Vein endothelial cell (primary cell): ENCODE measurements around the gene TACC3. TPM values are rescaled to one million over a fixed set of nuclear protein-coding genes. Genes with fewer than 3 reads are reported as not detected.

Experiments
- small RNA-seq: library from RNA; depleted of rRNA; stranded (forward); fragments of <200 nt; gene quantifications from one replicate; pipeline ENCODE3, GENCODE V24; 2012
- total RNA-seq: library from RNA; depleted of rRNA; stranded (reverse); fragments of >200 nt; gene quantifications from 2 replicates; pipeline ENCODE4 v1.2.3, GENCODE V29; 2012

TACC3 gene
- 13.1 and 19.5 TPM in 2 replicates for total RNA-seq

GRCh38 chr4:1721003-1721665 is at the start of gene TACC3, which contains the start of gene TMEM129:
Gene TACC3 (plus strand): TSS chr4:1721521. CDS start chr4:1723422, 1,901 bp downstream.
Gene TMEM129 (minus strand): TSS chr4:1721323. CDS start chr4:1720837, 486 bp downstream.

GRCh38 chr4:1683736-1684505 is 37.4 kb upstream of the TACC3 start, which contains the start of gene FAM53A:
Gene FAM53A (minus strand): TSS chr4:1684313. CDS start chr4:1668741, 15,572 bp downstream.

GRCh38 chr4:1712216-1713002 is 8.9 kb upstream of the TACC3 start, which contains the start of gene SLBP:
Gene SLBP (minus strand): TSS chr4:1712319. CDS start chr4:1712188, 131 bp downstream.

GRCh38 chr4:1792832-1793495 is 71.6 kb downstream of the TACC3 start, which contains the start of gene FGFR3:
Gene FGFR3 (plus strand): TSS chr4:1793293. CDS start chr4:1793935, 642 bp downstream.

Small RNA genes lying within 50 kb of the gene (small RNA-seq; reads per million reads assigned to genes)
- not detected for gene RF00019

Other genes starting within 250 kb of the TACC3 start
- 0.57 and 3.6 TPM in 2 replicates for gene FAM53A, start 37.2 kb upstream of the TACC3 start, total RNA-seq
- gene SLBP, start 9.2 kb upstream of the TACC3 start, total RNA-seq: 69.6 and 98.8 TPM in 2 replicates
- gene TMEM129, start 198 bp upstream of the TACC3 start, total RNA-seq: 30.6 and 36.9 TPM in 2 replicates
- 0.33 and 0.38 TPM in 2 replicates for gene FGFR3, start 71.8 kb downstream of the TACC3 start, total RNA-seq
- gene LETM1, start 134.6 kb downstream of the TACC3 start, total RNA-seq: 96.3 and 100 TPM in 2 replicates
- 63.7 and 78.2 TPM in 2 replicates for gene NSD2, start 149.9 kb downstream of the TACC3 start, total RNA-seq